HepG2 (cell line): ENCODE measurements around the gene LGALS9. TPM values are rescaled to one million over a fixed set of nuclear protein-coding genes. Genes with fewer than 3 reads are reported as not detected.

Experiments used
- ATAC-seq: fragments of 200-7000 bp; cut with Tn5 transposase; 3 replicates; pipeline ENCODE4 v1.9.1; 2020; ENCODE audit warnings: mild to moderate bottlenecking, moderate library complexity
- Bru-seq: library from RNA; stranded (reverse); fragments of 400-500 nt; gene quantifications from one replicate; lab custom pipeline; 2021; lab: Mats Ljungman, UMichigan
- BruChase-seq, 2 experiments: library from RNA; stranded (reverse); fragments of 400-500 nt; gene quantifications; one replicate each; lab custom pipeline; 2021; lab: Mats Ljungman, UMichigan
- BruUV-seq: library from RNA; stranded (reverse); fragments of 400-500 nt; replicated peaks from 2 replicates; lab custom pipeline; 2021; lab: Mats Ljungman, UMichigan
- CTCF ChIA-PET: fragments of 300-600 bp; formaldehyde crosslinking; extraction: SDS; loops from one replicate; lab custom pipeline; 2021; ENCODE audit warnings: low total read pairs, inconsistent platforms, low intra/inter-chr PET ratio; lab: Yijun Ruan, JAX
- POLR2A ChIA-PET: fragments of 350-600 bp; sonication (Branson Sonifier 250); formaldehyde crosslinking; loops from one replicate; lab custom pipeline; 2020; ENCODE audit warnings: antibody characterized with exemption, inconsistent platforms; lab: Yijun Ruan, JAX
- DNase-seq: peaks from one replicate; pipeline ENCODE4 v3.0.0-alpha.2; 2015; ENCODE audit warnings: low spot score
- FAIRE-seq: peaks from 3 replicates; lab custom pipeline; 2011; peaks lifted over from hg19 to GRCh38; lab: Jason Lieb, UNC
- H2AFZ ChIP-seq: one replicate; pipeline ENCODE4 v1.6.1; 2011; ENCODE audit warnings: low read length, inconsistent platforms
- H3K27ac ChIP-seq: fragments of 300-600 bp; 3 replicates; pipeline ENCODE4 v1.8.0; 2011; ENCODE audit warnings: mixed run types, mild to moderate bottlenecking, mixed read lengths, low read length, inconsistent platforms; ENCODE audit not compliant: insufficient read depth; ENCODE audit errors: extremely low read length
- H3K27me3 ChIP-seq, 2 experiments: fragments of 200-600 bp in 1 of 2; 2 replicates in 1 of 2; 3 replicates in 1 of 2; pipeline versions ENCODE4 v1.6.0 to v1.8.0; 2011; ENCODE audit warnings: low read length in 2 of 2, mild to moderate bottlenecking in 2 of 2, moderate library complexity in 2 of 2, inconsistent platforms in 1 of 2; ENCODE audit not compliant: insufficient read depth in 2 of 2, control insufficient read depth in 1 of 2
- H3K36me3 ChIP-seq, 2 experiments: fragments of 200-600 bp in 1 of 2; replicated peaks in 1 of 2; 2 replicates in 1 of 2; 3 replicates in 1 of 2; pipeline versions ENCODE4 v1.5.1 to v1.8.0; 2011; ENCODE audit warnings: low read length in 2 of 2, inconsistent platforms in 1 of 2; ENCODE audit not compliant: insufficient read depth in 2 of 2, control insufficient read depth in 1 of 2
- H3K4me1 ChIP-seq: 2 replicates; pipeline ENCODE4 v1.5.1; 2012; ENCODE audit warnings: low read length, inconsistent platforms; ENCODE audit not compliant: insufficient read depth
- H3K4me2 ChIP-seq: 2 replicates; pipeline ENCODE4 v1.6.0; 2011; ENCODE audit warnings: low read depth, low read length, inconsistent platforms
- H3K4me3 ChIP-seq, 3 experiments: fragments of 200-600 bp in 1 of 3; sonication (generic), shearing (Covaris generic) in 1 of 3; replicated peaks in 1 of 3; 2 replicates each; pipeline ENCODE4 v1.5.1; 2011 to 2016; ENCODE audit warnings: low read length in 3 of 3, inconsistent platforms in 2 of 3, low read depth in 2 of 3, mild to moderate bottlenecking in 2 of 3, control low read depth in 1 of 3, mixed read lengths in 1 of 3; ENCODE audit not compliant: insufficient read depth in 1 of 3
- H3K79me2 ChIP-seq: one replicate; pipeline ENCODE4 v1.6.1; 2011; ENCODE audit warnings: low read length, inconsistent platforms; ENCODE audit not compliant: insufficient read depth
- H3K9ac ChIP-seq: 2 replicates; pipeline ENCODE4 v1.6.0; 2011; ENCODE audit warnings: mild to moderate bottlenecking, low read depth, low read length, inconsistent platforms; ENCODE audit not compliant: insufficient read depth
- H3K9me3 ChIP-seq: 2 replicates; pipeline ENCODE4 v1.5.1; 2012; ENCODE audit warnings: mild to moderate bottlenecking, low read length
- H4K20me1 ChIP-seq: 2 replicates; pipeline ENCODE4 v1.6.0; 2011; ENCODE audit warnings: inconsistent platforms, mild to moderate bottlenecking, low read length, moderate library complexity; ENCODE audit not compliant: insufficient read depth
- ZBTB2 ChIP-seq: sonication (generic); formaldehyde crosslinking; IDR thresholded peaks from 2 replicates; pipeline ENCODE4 v1.8.0; 2022; ENCODE audit warnings: low read depth, missing genetic modification reagents
- ZBTB40 ChIP-seq, 2 experiments: fragments of 450-650 bp in 1 of 2; sonication (generic) in 1 of 2; formaldehyde crosslinking in 1 of 2; IDR thresholded peaks; 2 replicates each; pipeline versions ENCODE4 v1.6.1 to v1.8.0; 2016 to 2022; ENCODE audit warnings: antibody characterized with exemption in 1 of 2, mild to moderate bottlenecking in 1 of 2, missing genetic modification reagents in 1 of 2
- ZNF629 ChIP-seq: sonication (generic); formaldehyde crosslinking; conservative IDR thresholded peaks from 2 replicates; pipeline ENCODE4 v1.5.0; 2020; ENCODE audit warnings: missing genetic modification reagents
- ZSCAN29 ChIP-seq: sonication (generic); formaldehyde crosslinking; conservative IDR thresholded peaks from 2 replicates; pipeline ENCODE4 v1.4.0; 2020; ENCODE audit warnings: mild to moderate bottlenecking, missing genetic modification reagents
- WGBS: methylation state at CpG from one replicate; pipeline ENCODE4 v1.1.6; 2017; ENCODE audit warnings: low lambda C conversion rate; 5-methylcytosine and 5-hydroxymethylcytosine counted together
- in situ Hi-C: cut with HindIII; loops from 2 replicates; pipeline ENCODE4 v1.10.0; 2017; ENCODE audit warnings: low pct_unique_long_range_greater_than_20kb; ENCODE audit not compliant: extremely low pct_ligation_motif_present
- intact Hi-C: fragments of 100-400 bp; cut with micrococcal nuclease; formaldehyde crosslinking; loops from one replicate; pipeline ENCODE4 v1.10.0; 2022; ENCODE audit not compliant: unreplicated experiment
- long read RNA-seq, 2 experiments: library from RNA in 1 of 2; library from polyadenylated mRNA in 1 of 2; stranded (forward) in 1 of 2; unstranded in 1 of 2; transcript quantifications; one replicate each; pipeline ENCODE4 v2.0.0, GENCODE V29; 2019 to 2022
- polyA minus RNA-seq, 3 experiments: library from RNA; depleted of rRNA, polyadenylated mRNA; stranded (reverse); fragments of >200 nt; gene quantifications; 2 replicates each; pipeline ENCODE4 v1.2.3, GENCODE V29; 2011; ENCODE audit warnings: low replicate concordance in 1 of 3
- polyA plus RNA-seq, 8 experiments: library from polyadenylated mRNA; depleted of rRNA in 3 of 8; stranded (reverse) in 7 of 8; unstranded in 1 of 8; fragments of >200 nt; fragmentation: Illumina TruSeq in 4 of 8; extraction: Trizol in 4 of 8; gene quantifications; 2 replicates each; pipeline versions ENCODE4 v1.2.1 to v1.2.3, GENCODE V29; 2011 to 2016; ENCODE audit warnings: low read depth in 4 of 8, missing spikeins in 1 of 8, mixed read lengths in 1 of 8; ENCODE audit not compliant: insufficient read depth in 1 of 8
- total RNA-seq, 5 experiments: library from RNA; depleted of rRNA; stranded (reverse); fragments of >200 nt; fragmentation: Illumina TruSeq; extraction: Trizol; gene quantifications; 2 replicates each; pipeline ENCODE4 v1.2.3, GENCODE V29; 2016; ENCODE audit warnings: low read depth in 1 of 5

LGALS9 gene
- total RNA-seq (2016; rRNA removed; fragmentation: Illumina TruSeq; extraction: Trizol) (0.40 and 0.56 TPM in 2 replicates), polyA plus RNA-seq (2011; rRNA removed) (1.4 and 1.6 TPM in 2 replicates), polyA minus RNA-seq (2011; rRNA and poly(A)+ RNA removed; ENCODE audit: low replicate concordance) (1.6 and 2.5 TPM in 2 replicates), Bru-seq, nascent RNA (percentile 35 among the genes with signal in this experiment), BruChase-seq, experiment 1, labeled RNA remaining after a 6-hour chase (percentile 51 among the genes with signal in this experiment), BruChase-seq, experiment 2, labeled RNA remaining after a 2-hour chase (percentile 43 among the genes with signal in this experiment)
- total RNA-seq (2016; cell fraction: cytosol; rRNA removed; fragmentation: Illumina TruSeq; extraction: Trizol; ENCODE audit: low read depth), result not detected in 2 replicates
- 0.26 TPM in 1 of 2 replicates, not detected in the other for total RNA-seq (2016; cell fraction: insoluble cytoplasmic fraction; rRNA removed; fragmentation: Illumina TruSeq; extraction: Trizol)
- total RNA-seq (2016; cell fraction: membrane; rRNA removed; fragmentation: Illumina TruSeq; extraction: Trizol), result 0.48 TPM in 1 of 2 replicates, not detected in the other
- total RNA-seq (2016; cell fraction: nucleus; rRNA removed; fragmentation: Illumina TruSeq; extraction: Trizol), result 0.41 and 0.59 TPM in 2 replicates
- polyA plus RNA-seq (2011; cell fraction: cytosol; rRNA removed), result 0.46 and 0.60 TPM in 2 replicates
- polyA plus RNA-seq (2011; cell fraction: nucleus; rRNA removed), result 3.3 and 4.3 TPM in 2 replicates
- 2.2 and 2.8 TPM in 2 replicates for polyA plus RNA-seq (2012)
- polyA plus RNA-seq (2016; cell fraction: cytosol; fragmentation: Illumina TruSeq; extraction: Trizol; ENCODE audit: low read depth), result 0.15 and 0.23 TPM in 2 replicates
- polyA plus RNA-seq (2016; cell fraction: insoluble cytoplasmic fraction; fragmentation: Illumina TruSeq; extraction: Trizol; ENCODE audit: low read depth), result 0.28 and 0.61 TPM in 2 replicates
- polyA plus RNA-seq (2016; cell fraction: membrane; fragmentation: Illumina TruSeq; extraction: Trizol; ENCODE audit: low read depth), result 0.21 and 0.37 TPM in 2 replicates
- 1.3 and 2.3 TPM in 2 replicates for polyA plus RNA-seq (2016; cell fraction: nucleus; fragmentation: Illumina TruSeq; extraction: Trizol; ENCODE audit: insufficient read depth, low read depth)
- polyA minus RNA-seq (2011; cell fraction: cytosol; rRNA and poly(A)+ RNA removed), result 0.62 TPM in 1 of 2 replicates, not detected in the other
- 3.3 and 3.4 TPM in 2 replicates for polyA minus RNA-seq (2011; cell fraction: nucleus; rRNA and poly(A)+ RNA removed)
- long read RNA-seq, experiment 1, partial matches to known transcripts, result 2 of 2 reads
- long read RNA-seq, experiment 1, other reads (novel, unspliced or antisense), result 0 of 2 reads
- long read RNA-seq, experiment 2, partial matches to known transcripts, result 1 of 1 reads
- long read RNA-seq, experiment 2, other reads (novel, unspliced or antisense), result 0 of 1 reads

- Histone ChIP-seq H3K27me3 (no peaks in the 10 kb centered on the region), H3K9ac (no peak within 1 kb of the TSS), H3K4me3 (no peak within 1 kb of the TSS), H3K36me3 (peaks cover 2 to 3% of the 10 kb centered on the region in 2 experiments; a peak in 2 of 5 replicates), H2AFZ (no peak within 1 kb of the TSS), H3K4me1 (peaks cover 17% of the 10 kb centered on the region), H3K27ac (no peak within 1 kb of the TSS), H3K79me2 (no peaks in the 10 kb centered on the region), H4K20me1 (no peaks in the 10 kb centered on the region), H3K4me2 (no peak within 1 kb of the TSS), H3K9me3 (no peaks in the 10 kb centered on the region)
- POLR2A ChIA-PET, result no interaction called here
- ATAC-seq (no peak), FAIRE-seq (no peak), DNase-seq (no peak)
- no TSS peak for BruUV-seq
- no peak for TF ChIP-seq ZBTB40 (IDR thresholded peaks at IDR 0.05)
- TF ChIP-seq ZBTB40 (CRISPR knock-in tag; IDR thresholded peaks at IDR 0.05), result no peak
- TF ChIP-seq ZSCAN29 (CRISPR knock-in tag), result no peak
- TF ChIP-seq ZNF629, result peak; percentile 66
- no peak for TF ChIP-seq ZBTB2
- CTCF ChIA-PET, result no interaction called here
- WGBS, result 69% methylated on average over 9 of the region's 10 CpGs
- in situ Hi-C loops (no loop called here), intact Hi-C loops (no loop called here)
These were observed at the start of gene LGALS9 for GRCh38 chr17:27630607-27631410. Gene LGALS9, plus strand, starts transcription at chr17:27631188. Its CDS starts 78 bp downstream, at chr17:27631266.
